Peyer's patch (tissue), 4 donors: Measurements from ENCODE around the gene IGSF11. TPM values are rescaled to one million over a fixed set of nuclear protein-coding genes. Genes with fewer than 3 reads are reported as not detected.

Source experiments
- DNase-seq, 3 donors: peaks; one replicate each; pipeline ENCODE4 v3.0.0-alpha.2; 2017 to 2019
- H3K27ac ChIP-seq, 4 donors: fragments of 200-600 bp; sonication (generic); one replicate each; pipeline ENCODE4 v1.5.1; 2016 to 2019
- H3K27me3 ChIP-seq, 2 donors: fragments of 200-600 bp; sonication (generic); one replicate each; pipeline ENCODE4 v1.5.1; 2019
- H3K36me3 ChIP-seq, 3 donors: fragments of 200-600 bp; sonication (generic); one replicate each; pipeline ENCODE4 v1.5.1; 2016 to 2019
- H3K4me1 ChIP-seq, 4 donors: fragments of 200-600 bp; sonication (generic); one replicate each; pipeline ENCODE4 v1.5.1; 2016 to 2019
- H3K4me3 ChIP-seq, 4 donors: fragments of 200-600 bp; sonication (generic); 1 replicate in 3 of 4; 2 replicates in 1 of 4; pipeline ENCODE4 v1.5.1; 2016 to 2019; ENCODE audit warnings: mild to moderate bottlenecking in 1 of 4
- H3K9me3 ChIP-seq, 4 donors: fragments of 200-600 bp; sonication (generic); one replicate each; pipeline ENCODE4 v1.5.1; 2016 to 2019; ENCODE audit warnings: mild to moderate bottlenecking in 1 of 4
- CTCF ChIP-seq, 6 experiments: fragments of 450-650 bp in 4 of 6; fragments of 200-600 bp in 2 of 6; sonication (generic) in 1 of 6; IDR thresholded peaks; one replicate each; pipeline ENCODE4 v1.5.1; 2017 to 2019; ENCODE audit warnings: antibody characterized with exemption in 6 of 6, mild to moderate bottlenecking in 3 of 6, moderate library complexity in 1 of 6
- POLR2A ChIP-seq, 2 donors: fragments of 450-650 bp; IDR thresholded peaks; one replicate each; pipeline ENCODE4 v1.5.1; 2017; ENCODE audit warnings: antibody characterized with exemption in 2 of 2, mild to moderate bottlenecking in 2 of 2, moderate library complexity in 2 of 2
- total RNA-seq, 4 donors: library from RNA; depleted of rRNA; stranded (reverse); fragments of >200 nt; gene quantifications; one replicate each; pipeline ENCODE4 v1.1.0, GENCODE V29; 2016

IGSF11 gene
- total RNA-seq, 4 donors from 2014 or later, result 0.67 to 3.0 TPM; not detected in 2

GRCh38 chr3:118945834-118946233 is 88.8 kb downstream of the IGSF11 start:
- no peak for DNase-seq
- Histone ChIP-seq H3K4me1 (no peaks in the 10 kb centered on the region), H3K9me3 (no peaks in the 10 kb centered on the region), H3K27me3 (no peaks in the 10 kb centered on the region), H3K36me3 (no peaks in the 10 kb centered on the region), H3K27ac (no peak overlapping the region), H3K4me3 (no peak overlapping the region)
- TF ChIP-seq POLR2A (IDR thresholded peaks at IDR 0.05) (no peak), CTCF (IDR thresholded peaks at IDR 0.05) (no peak)

DNA sequence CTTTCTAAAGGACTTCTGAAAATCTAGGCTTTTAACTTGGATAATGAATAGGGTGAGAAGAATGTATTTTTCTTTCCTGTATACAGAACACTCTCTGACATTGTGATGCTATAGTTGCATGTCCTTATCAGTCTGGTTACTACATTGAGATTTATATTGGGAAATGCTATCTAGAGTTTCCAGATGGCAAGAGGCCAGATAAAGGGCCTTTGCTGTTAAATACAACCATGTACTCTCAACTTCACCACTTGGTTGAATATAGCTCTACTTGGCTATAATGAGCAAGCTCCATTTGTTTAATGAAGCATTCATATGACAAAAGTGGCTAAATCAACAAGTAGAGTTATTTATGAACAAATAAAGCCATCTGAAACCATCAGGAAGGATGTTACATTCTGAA is 91.0 kb downstream of the IGSF11 start:
- Histone ChIP-seq H3K36me3 (no peaks in the 10 kb centered on the region), H3K9me3 (no peaks in the 10 kb centered on the region), H3K4me3 (no peak overlapping the region), H3K27me3 (no peaks in the 10 kb centered on the region), H3K4me1 (no peaks in the 10 kb centered on the region), H3K27ac (no peak overlapping the region)
- no peak for DNase-seq
- TF ChIP-seq CTCF (IDR thresholded peaks at IDR 0.05), result no peak
- TF ChIP-seq POLR2A (IDR thresholded peaks at IDR 0.05), result no peak

DNA sequence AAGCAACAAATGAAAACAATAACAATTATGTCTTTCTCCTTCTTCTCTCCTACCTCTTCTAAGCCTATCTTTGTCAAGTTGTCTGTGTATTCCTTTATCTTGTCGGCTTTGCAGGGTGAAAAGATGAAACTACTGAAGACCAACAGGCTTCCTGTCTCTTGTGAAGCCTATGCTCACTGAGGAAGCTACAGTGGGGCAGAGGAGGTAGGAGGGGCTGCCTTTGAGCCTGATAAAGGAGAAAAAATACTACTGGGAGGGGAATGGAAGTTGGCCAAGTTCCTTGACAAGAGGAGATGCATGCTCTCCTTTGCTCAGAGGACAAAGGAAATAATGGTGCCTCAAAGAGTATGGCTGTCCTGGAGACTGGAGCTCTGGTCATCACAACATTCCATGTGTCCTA is 92.0 kb downstream of the IGSF11 start:
- Histone ChIP-seq H3K27ac (no peak overlapping the region), H3K27me3 (no peaks in the 10 kb centered on the region), H3K36me3 (no peaks in the 10 kb centered on the region), H3K4me1 (no peaks in the 10 kb centered on the region), H3K9me3 (no peaks in the 10 kb centered on the region), H3K4me3 (no peak overlapping the region)
- no peak for TF ChIP-seq POLR2A (IDR thresholded peaks at IDR 0.05)
- no peak for TF ChIP-seq CTCF (IDR thresholded peaks at IDR 0.05)
- DNase-seq, result no peak

GRCh38 chr3:118942195-118942594 is 92.5 kb downstream of the IGSF11 start:
- Histone ChIP-seq H3K27me3 (no peaks in the 10 kb centered on the region), H3K9me3 (no peaks in the 10 kb centered on the region), H3K27ac (no peak overlapping the region), H3K36me3 (no peaks in the 10 kb centered on the region), H3K4me3 (no peak overlapping the region), H3K4me1 (no peaks in the 10 kb centered on the region)
- TF ChIP-seq CTCF (IDR thresholded peaks at IDR 0.05), result no peak
- no peak for TF ChIP-seq POLR2A (IDR thresholded peaks at IDR 0.05)
- DNase-seq, result no peak

- TF ChIP-seq POLR2A (IDR thresholded peaks at IDR 0.05) (no peak), CTCF (IDR thresholded peaks at IDR 0.05) (no peak)
- Histone ChIP-seq H3K36me3 (no peaks in the 10 kb centered on the region), H3K9me3 (no peaks in the 10 kb centered on the region), H3K27ac (no peak overlapping the region), H3K27me3 (no peaks in the 10 kb centered on the region), H3K4me1 (no peaks in the 10 kb centered on the region), H3K4me3 (no peak overlapping the region)
- DNase-seq, result no peak
Measured at GRCh38 chr3:118941236-118941635, 93.4 kb downstream of the IGSF11 start.
